Kidney (tissue), 14 donors: ENCODE results near the gene RAB33B. TPM values are rescaled to one million over a fixed set of nuclear protein-coding genes. Genes with fewer than 3 reads are reported as not detected.

Experiments used
- DNase-seq, 5 donors: peaks; one replicate each; pipeline ENCODE4 v3.0.0-alpha.2; 2013 to 2020
- FAIRE-seq: peaks from 2 replicates; lab custom pipeline; 2012; peaks lifted over from hg19 to GRCh38; lab: Jason Lieb, UNC
- H3K27ac ChIP-seq, 2 donors: one replicate each; pipeline ENCODE4 v1.7.0; 2013; ENCODE audit warnings: low read depth in 2 of 2, low read length in 2 of 2, inconsistent platforms in 1 of 2
- H3K27me3 ChIP-seq: one replicate; pipeline ENCODE4 v1.7.1; 2013; ENCODE audit warnings: low read length, inconsistent platforms; ENCODE audit not compliant: control insufficient read depth, insufficient read depth
- H3K36me3 ChIP-seq, 3 donors: one replicate each; pipeline versions ENCODE4 v1.7.0 to v1.7.1; 2013; ENCODE audit warnings: low read length in 3 of 3, control low read depth in 1 of 3, inconsistent platforms in 1 of 3; ENCODE audit not compliant: insufficient read depth in 3 of 3, control insufficient read depth in 2 of 3
- H3K4me1 ChIP-seq, 3 donors: one replicate each; pipeline versions ENCODE4 v1.7.0 to v1.7.1; 2013; ENCODE audit warnings: low read length in 3 of 3, inconsistent platforms in 1 of 3, low read depth in 1 of 3; ENCODE audit not compliant: control insufficient read depth in 2 of 3, insufficient read depth in 2 of 3
- H3K4me3 ChIP-seq, 3 donors: one replicate each; pipeline versions ENCODE4 v1.7.0 to v1.8.1; 2013; ENCODE audit warnings: low read length in 3 of 3, control low read depth in 1 of 3, inconsistent platforms in 1 of 3
- H3K9ac ChIP-seq, 3 donors: one replicate each; pipeline versions ENCODE4 v1.7.0 to v1.7.1; 2013; ENCODE audit warnings: low read length in 3 of 3, control low read depth in 1 of 3, inconsistent platforms in 1 of 3
- H3K9me3 ChIP-seq, 3 donors: one replicate each; pipeline versions ENCODE4 v1.7.0 to v1.7.1; 2013; ENCODE audit warnings: low read length in 3 of 3, control low read depth in 1 of 3, inconsistent platforms in 1 of 3; ENCODE audit not compliant: control insufficient read depth in 2 of 3, insufficient read depth in 1 of 3
- intact Hi-C: fragments of 100-400 bp; cut with DNase I; formaldehyde crosslinking; loops from one replicate; pipeline ENCODE4 v1.11.1; 2022
- polyA plus RNA-seq: library from polyadenylated mRNA; stranded (reverse); fragments of 350-450 nt; fragmentation: Illumina TruSeq; extraction: RNeasy Lipid Tissue Mini Kit (QIAGEN cat#74804); gene quantifications from one replicate; pipeline ENCODE4 v1.2.3, GENCODE V29; 2014; ENCODE audit warnings: low read depth, low replicate concordance; ENCODE audit not compliant: insufficient read depth
- total RNA-seq: library from RNA; stranded (reverse); fragmentation: NEBNext Ultra II Directional; extraction: Animal tissue kit (Norgen Biotek cat#: 25700); gene quantifications from one replicate; pipeline ENCODE4 v1.2.1, GENCODE V29; 2021
- TF ChIP-seq, protein P1 (sequence below): IDR thresholded peaks from 3 replicates; pipeline ENCODE4 v1.5.1; 2012; ENCODE audit warnings: mild to moderate bottlenecking, moderate library complexity, borderline replicate concordance; ENCODE audit not compliant: insufficient read depth; ENCODE audit errors: extremely low read depth
- donor health status: control.
- donor health status: control.
- donor health status: control.
- donor health status: control.
- donor health status: control.
- donor health status: DM: yes; HTN: yes; CAD: no.
- donor health status: Normal renal cell carcinoma (clear cell type).

RAB33B gene
- total and polyA plus RNA-seq, 2 donors from 2014 or later: 2.5 to 9.8 TPM

DNA sequence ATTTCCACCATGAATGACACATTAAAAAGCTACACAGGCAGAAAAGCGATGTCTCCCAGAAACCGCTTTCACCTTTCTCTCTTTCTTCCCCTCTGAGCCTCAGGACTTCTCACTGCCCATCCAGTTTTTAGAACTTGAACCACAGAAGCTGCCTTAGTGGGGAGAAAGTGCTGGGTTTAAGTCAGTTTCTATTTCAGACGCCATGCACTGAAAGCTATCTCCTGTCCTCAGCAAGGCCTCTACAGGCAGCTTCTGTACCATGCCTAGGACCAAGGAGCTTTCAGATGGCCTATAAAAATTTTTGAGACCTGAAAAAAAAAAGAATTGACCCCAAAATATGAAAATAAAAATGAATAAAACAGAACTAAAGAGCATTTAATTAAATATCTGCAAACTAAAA lies 34.5 kb downstream of the RAB33B start:
- FAIRE-seq (no peak), DNase-seq (no peak)
- Histone ChIP-seq H3K4me3 (no peak overlapping the region), H3K27ac (no peak overlapping the region), H3K4me1 (no peaks in the 10 kb centered on the region), H3K27me3 (no peaks in the 10 kb centered on the region), H3K9me3 (no peaks in the 10 kb centered on the region), H3K36me3 (no peaks in the 10 kb centered on the region), H3K9ac (no peak overlapping the region)
- TF ChIP-seq, protein P1, sequence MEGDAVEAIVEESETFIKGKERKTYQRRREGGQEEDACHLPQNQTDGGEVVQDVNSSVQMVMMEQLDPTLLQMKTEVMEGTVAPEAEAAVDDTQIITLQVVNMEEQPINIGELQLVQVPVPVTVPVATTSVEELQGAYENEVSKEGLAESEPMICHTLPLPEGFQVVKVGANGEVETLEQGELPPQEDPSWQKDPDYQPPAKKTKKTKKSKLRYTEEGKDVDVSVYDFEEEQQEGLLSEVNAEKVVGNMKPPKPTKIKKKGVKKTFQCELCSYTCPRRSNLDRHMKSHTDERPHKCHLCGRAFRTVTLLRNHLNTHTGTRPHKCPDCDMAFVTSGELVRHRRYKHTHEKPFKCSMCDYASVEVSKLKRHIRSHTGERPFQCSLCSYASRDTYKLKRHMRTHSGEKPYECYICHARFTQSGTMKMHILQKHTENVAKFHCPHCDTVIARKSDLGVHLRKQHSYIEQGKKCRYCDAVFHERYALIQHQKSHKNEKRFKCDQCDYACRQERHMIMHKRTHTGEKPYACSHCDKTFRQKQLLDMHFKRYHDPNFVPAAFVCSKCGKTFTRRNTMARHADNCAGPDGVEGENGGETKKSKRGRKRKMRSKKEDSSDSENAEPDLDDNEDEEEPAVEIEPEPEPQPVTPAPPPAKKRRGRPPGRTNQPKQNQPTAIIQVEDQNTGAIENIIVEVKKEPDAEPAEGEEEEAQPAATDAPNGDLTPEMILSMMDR: no peak
- intact Hi-C loops: no loop called here

- intact Hi-C loops: no loop called here
Measured at GRCh38 chr4:139489638-139490037, 35.7 kb downstream of the RAB33B start.

GRCh38 chr4:139492429-139492828 lies 38.5 kb downstream of the RAB33B start:
- no peaks in the 10 kb centered on the region for H3K36me3 ChIP-seq
- DNase-seq: no peak
- no peak overlapping the region for H3K27ac ChIP-seq
- TF ChIP-seq, protein P1: no peak
- H3K27me3 ChIP-seq: no peaks in the 10 kb centered on the region
- intact Hi-C loops: no loop called here
- no peaks in the 10 kb centered on the region for H3K9me3 ChIP-seq
- no peaks in the 10 kb centered on the region for H3K4me1 ChIP-seq
- no peak overlapping the region for H3K4me3 ChIP-seq
- no peak overlapping the region for H3K9ac ChIP-seq
- no peak for FAIRE-seq

More at GRCh38 chr4:139489638-139490037, 35.7 kb downstream of the RAB33B start:
- TF ChIP-seq, protein P1: no peak
- Histone ChIP-seq H3K36me3 (no peaks in the 10 kb centered on the region), H3K27me3 (no peaks in the 10 kb centered on the region), H3K4me3 (no peak overlapping the region), H3K27ac (no peak overlapping the region), H3K9me3 (no peaks in the 10 kb centered on the region), H3K4me1 (no peaks in the 10 kb centered on the region), H3K9ac (no peak overlapping the region)
- no peak for DNase-seq
- no peak for FAIRE-seq

DNA sequence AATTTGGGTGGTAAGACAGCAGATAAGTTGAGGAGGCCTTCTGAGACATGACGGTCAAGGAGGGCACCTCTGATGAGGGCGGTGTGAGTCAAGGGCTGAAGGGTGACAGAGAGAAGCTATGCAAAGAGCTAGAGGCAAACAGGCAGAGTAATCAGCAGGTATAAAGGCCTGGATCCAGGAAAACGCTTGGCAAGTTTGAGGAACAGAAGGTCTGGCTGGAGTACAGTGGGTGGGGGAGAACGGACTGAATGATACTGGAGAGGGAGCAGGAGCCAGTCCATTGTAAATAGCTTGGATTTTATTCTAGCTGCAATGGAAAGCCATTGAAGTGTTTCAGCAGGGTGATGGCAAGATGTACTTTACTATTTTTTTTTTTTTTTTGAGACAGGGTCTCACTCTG lies 39.3 kb downstream of the RAB33B start:
- intact Hi-C loops: no loop called here
- Histone ChIP-seq H3K9ac (no peak overlapping the region), H3K27ac (no peak overlapping the region), H3K9me3 (no peaks in the 10 kb centered on the region), H3K4me3 (no peak overlapping the region), H3K4me1 (no peaks in the 10 kb centered on the region), H3K36me3 (no peaks in the 10 kb centered on the region), H3K27me3 (no peaks in the 10 kb centered on the region)
- DNase-seq (no peak), FAIRE-seq (no peak)
- TF ChIP-seq, protein P1: no peak
